ENCODE measurements around the gene RWDD2A.

RWDD2A gene

GRCh38 chr6:83198486-83199172 lies 5.5 kb downstream of the RWDD2A start:
- DNase-seq (ENCODE audit: low read depth) = no peak

DNA sequence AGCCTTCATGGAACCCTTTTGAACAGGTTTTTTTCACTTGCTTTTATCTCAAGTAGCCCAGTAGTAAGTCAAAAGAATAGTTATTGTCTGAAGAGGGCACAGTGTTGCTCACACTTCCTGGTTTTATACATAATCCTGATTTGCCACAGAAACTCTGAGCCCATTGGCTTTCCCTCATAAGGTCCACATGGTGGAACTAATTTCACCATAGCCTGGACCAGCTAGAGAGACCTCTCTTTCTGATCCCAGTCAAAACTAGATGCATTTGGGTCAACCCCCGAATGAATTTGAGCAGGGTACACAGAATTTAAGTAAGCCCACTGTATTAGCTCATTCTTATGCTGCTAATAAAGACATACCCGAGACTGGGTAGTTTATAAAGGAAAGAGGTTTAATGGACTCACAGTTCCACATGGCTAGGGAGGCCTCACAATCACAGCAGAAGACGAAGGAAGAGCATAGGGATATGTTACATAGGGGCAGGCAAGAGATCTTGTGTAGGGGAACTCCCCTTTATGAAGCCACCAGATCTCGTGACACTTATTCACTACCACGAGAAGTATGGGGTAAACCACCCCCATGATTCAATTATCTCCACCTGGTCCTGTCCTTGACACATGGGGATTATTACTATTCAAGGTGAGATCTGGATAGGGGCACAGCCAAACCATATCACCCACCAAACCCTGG lies 6.2 kb downstream of the RWDD2A start:
- no peak for DNase-seq (ENCODE audit: low read depth)

DNA sequence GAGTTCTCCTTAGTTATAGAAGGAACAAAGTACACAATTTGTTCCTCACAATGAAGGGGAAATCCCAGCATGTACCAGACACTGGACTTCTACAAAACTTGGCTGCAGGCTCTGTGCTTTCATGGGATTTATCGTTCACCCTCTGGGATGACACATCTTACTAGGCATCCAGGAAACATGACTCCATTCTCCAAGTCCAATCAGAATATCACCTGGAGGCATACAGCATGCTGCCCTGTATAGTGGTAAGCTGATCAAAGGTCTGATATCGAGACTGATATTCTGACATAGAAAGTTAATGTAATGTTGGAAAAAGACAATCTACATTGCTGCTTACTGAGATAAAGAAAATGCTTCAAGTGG lies 6.7 kb downstream of the RWDD2A start:
- DNase-seq (ENCODE audit: low read depth) = no peak

- no peak for DNase-seq (ENCODE audit: low read depth)
Observed at GRCh38 chr6:83202031-83202430, 8.9 kb downstream of the RWDD2A start.

DNA sequence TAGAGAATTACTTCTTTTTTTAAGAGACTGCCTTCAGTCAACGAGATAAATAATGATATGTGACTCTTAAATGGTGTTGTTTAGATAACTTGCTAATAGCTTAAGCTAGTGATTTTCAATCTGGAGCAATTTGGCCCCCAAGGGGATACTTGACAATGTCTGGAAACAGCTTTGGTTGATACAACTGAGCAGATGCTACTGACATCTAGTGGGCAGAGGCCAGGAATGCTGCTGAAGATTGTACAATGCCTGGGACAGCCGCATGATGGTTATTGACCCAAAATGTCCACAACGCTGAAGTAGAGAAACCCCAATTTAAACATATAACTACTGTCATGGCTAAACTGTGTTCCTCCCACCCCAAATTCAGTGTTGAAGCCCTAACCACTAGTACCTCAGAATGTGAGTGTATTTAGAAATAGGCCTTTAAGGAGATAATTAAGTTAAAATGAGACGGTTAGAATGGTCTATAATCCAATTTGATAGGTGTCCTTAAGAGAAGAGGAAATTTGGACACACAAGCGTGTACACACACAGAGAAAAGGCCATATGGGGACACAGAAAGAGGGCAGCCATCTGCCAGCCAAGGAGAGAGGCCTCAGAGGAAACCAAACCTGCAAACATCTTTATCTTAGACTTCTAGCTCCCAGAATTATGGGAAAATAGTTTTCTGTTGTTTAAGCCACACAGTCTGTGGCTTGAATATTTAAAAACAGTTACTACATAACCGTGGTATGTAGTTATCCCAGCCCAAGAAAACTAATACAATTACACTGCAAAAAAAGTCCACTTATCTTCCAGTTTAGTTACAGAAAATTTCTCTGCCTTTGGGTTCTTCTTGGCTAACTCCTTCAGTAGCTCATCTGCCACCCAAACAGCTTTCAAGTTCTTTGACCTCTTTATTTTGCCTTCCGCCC lies 22.2 kb downstream of the RWDD2A start:
- DNase-seq (ENCODE audit: low read depth) = no peak

DNA sequence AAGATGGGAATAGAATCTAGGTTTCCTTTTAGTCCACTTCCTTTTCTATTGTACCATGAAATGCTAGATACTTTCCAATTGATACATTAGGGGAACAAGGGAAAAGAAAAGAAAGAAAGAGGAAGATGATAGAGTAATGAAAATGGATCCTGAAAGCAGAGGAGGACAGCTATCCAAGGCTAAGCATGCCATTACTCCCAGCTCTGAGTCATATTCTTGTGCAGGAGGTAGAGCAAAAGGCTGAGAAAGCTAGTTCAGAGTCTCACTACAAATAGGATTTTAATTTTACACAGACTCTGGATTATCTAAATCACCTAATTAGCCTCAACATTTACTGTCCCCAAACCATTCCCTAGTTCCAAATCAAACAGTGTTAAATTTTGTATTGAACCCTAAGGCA lies 23.6 kb downstream of the RWDD2A start:
- no peak for DNase-seq (ENCODE audit: low read depth)

DNA sequence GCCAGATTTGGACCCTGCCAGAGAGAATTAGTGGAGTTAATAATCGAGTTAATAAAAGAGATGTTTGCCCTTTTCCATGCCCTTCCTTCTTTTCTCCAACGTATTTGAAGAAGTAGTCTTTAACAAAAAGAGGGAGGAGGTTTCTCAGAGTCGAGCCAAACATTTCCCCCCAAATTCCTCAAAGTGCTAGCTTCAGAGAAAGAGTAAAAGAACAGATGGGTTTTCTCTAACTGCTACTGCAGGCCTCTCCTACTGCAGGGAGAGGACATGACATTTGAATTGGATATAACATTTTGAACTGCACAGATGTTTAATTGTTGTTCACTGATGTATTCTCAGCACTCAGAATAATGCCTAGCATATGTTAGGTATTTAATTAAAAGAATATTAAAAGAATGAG lies 25.5 kb downstream of the RWDD2A start:
- DNase-seq (ENCODE audit: low read depth) = no peak

DNA sequence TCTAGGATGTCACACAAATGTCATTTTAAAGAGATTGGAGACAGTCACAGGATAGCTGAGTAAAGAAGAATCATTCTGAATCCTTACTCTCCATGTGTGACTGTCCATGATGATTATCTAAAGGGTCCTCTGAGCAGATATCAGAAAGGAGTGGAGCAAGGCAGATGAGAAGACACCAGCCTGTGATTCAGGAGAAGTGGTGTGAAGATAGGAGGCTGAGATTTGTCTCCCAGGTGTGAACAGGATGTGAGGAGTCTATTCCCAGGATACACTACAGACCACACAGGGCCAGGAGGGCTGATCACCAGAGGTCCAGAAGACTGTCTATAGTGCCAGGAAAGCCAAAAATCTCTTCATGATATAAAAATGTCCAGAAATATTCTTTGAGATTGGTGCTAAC lies 27.0 kb downstream of the RWDD2A start:
- no peak for DNase-seq (ENCODE audit: low read depth)

DNA sequence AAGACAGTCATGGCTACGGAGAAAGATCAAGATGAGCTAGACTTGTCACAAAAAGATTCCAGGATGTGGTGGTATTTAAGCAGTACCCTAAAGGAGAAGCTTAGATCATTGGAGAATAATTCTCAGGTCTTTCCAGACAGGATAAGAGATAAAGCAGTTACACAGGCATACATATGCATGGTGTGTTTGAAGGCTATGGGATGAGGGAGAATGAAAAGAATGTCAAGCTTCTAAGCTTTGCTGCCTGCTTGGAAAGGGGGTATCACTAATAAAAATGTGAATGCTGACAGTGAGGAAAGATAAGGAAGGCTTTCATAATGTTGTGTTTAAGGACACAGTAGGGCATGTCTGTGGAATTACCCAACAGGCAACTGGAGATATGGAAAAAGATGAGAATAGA lies 28.1 kb downstream of the RWDD2A start:
- no peak for DNase-seq (ENCODE audit: low read depth)

GRCh38 chr6:83221889-83222479 lies 28.8 kb downstream of the RWDD2A start:
- DNase-seq (ENCODE audit: low read depth) = no peak

DNA sequence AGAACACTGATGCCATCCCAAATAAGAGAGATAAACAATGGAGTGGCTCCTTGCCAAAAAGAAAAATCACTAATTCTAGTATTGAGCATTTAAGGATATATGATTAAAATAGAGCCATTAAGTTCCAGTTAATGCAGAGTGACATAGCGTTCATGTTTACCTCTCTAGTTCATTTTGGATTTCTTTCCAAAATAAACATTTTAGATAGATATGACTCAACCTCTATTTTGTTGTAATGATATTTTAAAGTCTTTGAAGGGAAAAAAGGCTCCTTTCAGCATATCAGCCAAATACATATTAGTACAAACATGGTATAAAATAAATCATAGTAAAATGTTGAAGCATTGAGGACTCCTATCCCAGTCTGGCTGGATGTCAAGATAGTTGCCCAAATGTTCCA lies 33.4 kb downstream of the RWDD2A start:
- DNase-seq (ENCODE audit: low read depth) = no peak

- no peak for DNase-seq (ENCODE audit: low read depth)
Observed at GRCh38 chr6:83231146-83231545, 38.0 kb downstream of the RWDD2A start.

- DNase-seq (ENCODE audit: low read depth) = no peak
Observed at GRCh38 chr6:83247471-83247870, 54.3 kb downstream of the RWDD2A start.
